H9 (cell line): ENCODE data around the gene RAD18. TPM values are rescaled to one million over a fixed set of nuclear protein-coding genes. Genes with fewer than 3 reads are reported as not detected.

Source experiments
- DNase-seq: peaks from one replicate; pipeline ENCODE4 v3.0.0-alpha.2; 2017
- H2AFZ ChIP-seq: one replicate; pipeline ENCODE4 v1.6.1; 2013; ENCODE audit warnings: mild to moderate bottlenecking, low read length, control low read depth, moderate library complexity
- H2AK5ac ChIP-seq: 2 replicates; pipeline ENCODE4 v1.6.1; 2013; ENCODE audit warnings: low read length, control low read depth, mixed read lengths; ENCODE audit not compliant: insufficient read length
- H2BK120ac ChIP-seq: one replicate; pipeline ENCODE4 v1.6.1; 2013; ENCODE audit warnings: low read depth, mild to moderate bottlenecking, low read length, control low read depth, inconsistent platforms; ENCODE audit not compliant: poor library complexity, severe bottlenecking
- H2BK12ac ChIP-seq: 2 replicates; pipeline ENCODE4 v1.6.1; 2013; ENCODE audit warnings: low read length, control low read depth, mixed read lengths, low read depth; ENCODE audit not compliant: insufficient read length
- H2BK15ac ChIP-seq: 2 replicates; pipeline ENCODE4 v1.6.1; 2013; ENCODE audit warnings: low read depth, low read length, control low read depth
- H2BK20ac ChIP-seq: one replicate; pipeline ENCODE4 v1.6.1; 2013; ENCODE audit warnings: low read depth, mild to moderate bottlenecking, low read length, control low read depth, inconsistent platforms; ENCODE audit not compliant: poor library complexity, severe bottlenecking
- H2BK5ac ChIP-seq: 2 replicates; pipeline ENCODE4 v1.6.1; 2013; ENCODE audit warnings: low read length, control low read depth, mixed read lengths; ENCODE audit not compliant: insufficient read length
- H3K14ac ChIP-seq: 2 replicates; pipeline ENCODE4 v1.6.1; 2013; ENCODE audit warnings: low read length, control low read depth; ENCODE audit not compliant: insufficient read depth
- H3K18ac ChIP-seq: 2 replicates; pipeline ENCODE4 v1.6.1; 2013; ENCODE audit warnings: low read depth, mild to moderate bottlenecking, mixed read lengths, low read length, control low read depth; ENCODE audit not compliant: insufficient read length
- H3K23ac ChIP-seq: 2 replicates; pipeline ENCODE4 v1.6.1; 2013; ENCODE audit warnings: low read length, control low read depth, mixed read lengths, low read depth; ENCODE audit not compliant: insufficient read length
- H3K23me2 ChIP-seq: 2 replicates; pipeline ENCODE4 v1.6.1; 2013; ENCODE audit warnings: low read depth, mild to moderate bottlenecking, mixed read lengths, low read length, control low read depth; ENCODE audit not compliant: insufficient read length, poor library complexity, severe bottlenecking
- H3K27ac ChIP-seq: 2 replicates; pipeline ENCODE4 v1.5.1; 2013; ENCODE audit warnings: low read length, control low read depth, mixed read lengths, low read depth; ENCODE audit not compliant: insufficient read length
- H3K27me3 ChIP-seq: 2 replicates; pipeline ENCODE4 v1.6.1; 2013; ENCODE audit warnings: low read length, control low read depth, inconsistent platforms; ENCODE audit not compliant: insufficient read depth
- H3K4ac ChIP-seq: 2 replicates; pipeline ENCODE4 v1.6.1; 2013; ENCODE audit warnings: low read depth, mild to moderate bottlenecking, control low read depth, inconsistent platforms, low read length, moderate library complexity
- H3K4me1 ChIP-seq: 2 replicates; pipeline ENCODE4 v1.6.1; 2013; ENCODE audit warnings: low read length, control low read depth, inconsistent platforms; ENCODE audit not compliant: insufficient read depth
- H3K4me2 ChIP-seq: 2 replicates; pipeline ENCODE4 v1.6.1; 2013; ENCODE audit warnings: low read length, control low read depth, mixed read lengths; ENCODE audit not compliant: insufficient read length, insufficient read depth
- H3K56ac ChIP-seq: 2 replicates; pipeline ENCODE4 v1.6.1; 2013; ENCODE audit warnings: low read depth, mild to moderate bottlenecking, mixed read lengths, low read length, control low read depth; ENCODE audit not compliant: insufficient read length
- H3K79me1 ChIP-seq: 2 replicates; pipeline ENCODE4 v1.6.1; 2013; ENCODE audit warnings: low read depth, mild to moderate bottlenecking, moderate library complexity, low read length, control low read depth, inconsistent platforms; ENCODE audit not compliant: insufficient read depth, poor library complexity, severe bottlenecking
- H3K79me2 ChIP-seq: 2 replicates; pipeline ENCODE4 v1.6.1; 2013; ENCODE audit warnings: low read length, control low read depth, inconsistent platforms; ENCODE audit not compliant: insufficient read depth
- H3K9ac ChIP-seq: 2 replicates; pipeline ENCODE4 v1.6.1; 2013; ENCODE audit warnings: low read length, control low read depth, mixed read lengths; ENCODE audit not compliant: insufficient read length; ENCODE audit errors: extremely low read depth
- H3K9me3 ChIP-seq: one replicate; pipeline ENCODE4 v1.6.1; 2013; ENCODE audit warnings: low read depth, low read length, inconsistent platforms; ENCODE audit not compliant: control insufficient read depth
- H3T11ph ChIP-seq: one replicate; pipeline ENCODE4 v1.6.1; 2013; ENCODE audit warnings: mild to moderate bottlenecking, low read length, control low read depth, inconsistent platforms
- H4K20me1 ChIP-seq: one replicate; pipeline ENCODE4 v1.6.1; 2013; ENCODE audit not compliant: control insufficient read depth, insufficient read length, insufficient read depth
- H4K5ac ChIP-seq: 2 replicates; pipeline ENCODE4 v1.6.1; 2013; ENCODE audit warnings: low read depth, mild to moderate bottlenecking, mixed read lengths, low read length, control low read depth; ENCODE audit not compliant: insufficient read length
- H4K8ac ChIP-seq: replicated peaks from 2 replicates; pipeline ENCODE4 v1.6.1; 2013; ENCODE audit warnings: low read length, control low read depth, mixed read lengths, low read depth; ENCODE audit not compliant: insufficient read length
- H4K91ac ChIP-seq: 2 replicates; pipeline ENCODE4 v1.6.1; 2013; ENCODE audit warnings: low read depth, mild to moderate bottlenecking, moderate library complexity, mixed read lengths, low read length, control low read depth; ENCODE audit not compliant: insufficient read length
- H3K27ac Mint-ChIP-seq, 3 experiments: 2 replicates in 2 of 3; 3 replicates in 1 of 3; pipeline ENCODE4 v1.8.0; 2020 to 2021; ENCODE audit warnings: mixed read lengths in 3 of 3, mild to moderate bottlenecking in 1 of 3, moderate library complexity in 1 of 3
- H3K27me3 Mint-ChIP-seq: 2 replicates; pipeline ENCODE4 v1.8.0; 2021; ENCODE audit warnings: low read depth, mild to moderate bottlenecking, moderate library complexity, mixed read lengths
- H3K36me3 Mint-ChIP-seq, 3 experiments: 2 replicates in 2 of 3; 3 replicates in 1 of 3; pipeline ENCODE4 v1.8.0; 2020 to 2021; ENCODE audit warnings: low read depth in 3 of 3, mixed read lengths in 3 of 3; ENCODE audit not compliant: insufficient read depth in 1 of 3
- H3K4me1 Mint-ChIP-seq, 2 experiments: 2 replicates each; pipeline ENCODE4 v1.8.0; 2020; ENCODE audit warnings: mixed read lengths in 2 of 2
- H3K4me3 Mint-ChIP-seq, 2 experiments: 2 replicates in 1 of 2; 3 replicates in 1 of 2; pipeline ENCODE4 v1.8.0; 2020 to 2021; ENCODE audit warnings: mild to moderate bottlenecking in 2 of 2, mixed read lengths in 2 of 2, moderate library complexity in 1 of 2
- H3K9me3 Mint-ChIP-seq, 2 experiments: 2 replicates in 1 of 2; 3 replicates in 1 of 2; pipeline ENCODE4 v1.8.0; 2020; ENCODE audit warnings: mild to moderate bottlenecking in 2 of 2, mixed read lengths in 2 of 2, moderate library complexity in 1 of 2
- WGBS: extraction: QIAGEN DNeasy Blood & Tissue Kit; methylation state at CpG from one replicate; pipeline ENCODE4 v1.1.7; 2013; ENCODE audit warnings: missing lambda C conversion rate, low lambda C conversion rate, mixed read lengths; ENCODE audit not compliant: insufficient read length; ENCODE audit errors: extremely low coverage; 5-methylcytosine and 5-hydroxymethylcytosine counted together
- total RNA-seq: library from RNA; stranded (reverse); gene quantifications from 2 replicates; pipeline ENCODE4 v1.2.1, GENCODE V29; 2021
- TF ChIP-seq, protein P1 (sequence below): fragments of 200-600 bp; sonication (generic); conservative IDR thresholded peaks from 3 replicates; pipeline ENCODE4 v1.8.0; 2021; ENCODE audit warnings: antibody characterized with exemption, mild to moderate bottlenecking

The RAD18 gene
- total RNA-seq, 1 experiment from 2014 or later = 27.8 TPM

GRCh38 chr3:8954938-8955763 lies 8.1 kb downstream of the RAD18 start:
- Histone ChIP-seq H3K79me2 (no peaks in the 10 kb centered on the region), H2BK12ac (no peak overlapping the region), H3K23me2 (no peaks in the 10 kb centered on the region), H2AFZ (no peak overlapping the region), H2BK20ac (no peak overlapping the region), H3K9me3 (no peaks in the 10 kb centered on the region), H3K4me1 (no peaks in the 10 kb centered on the region), H2BK15ac (no peak overlapping the region), H3K56ac (no peak overlapping the region), H2BK5ac (no peak overlapping the region), H4K20me1 (no peaks in the 10 kb centered on the region), H3K18ac (no peak overlapping the region), H4K91ac (no peak overlapping the region), H3K79me1 (no peaks in the 10 kb centered on the region), H2AK5ac (no peak overlapping the region), H3K27ac (no peak overlapping the region), H2BK120ac (no peak overlapping the region), H3T11ph (no peak overlapping the region), H4K5ac (no peak overlapping the region), H3K4ac (no peak overlapping the region), H3K23ac (no peak overlapping the region), H3K4me2 (no peak overlapping the region), H4K8ac (no peak overlapping the region), H3K14ac (no peak overlapping the region), H3K9ac (no peak overlapping the region), H3K27me3 (no peaks in the 10 kb centered on the region)
- no peak for DNase-seq
- no peaks in the 10 kb centered on the region for H3K27me3 Mint-ChIP-seq
- no peaks in the 10 kb centered on the region for H3K9me3 Mint-ChIP-seq
- H3K27ac Mint-ChIP-seq = peak overlapping the region in 1 of 3 experiments; percentile 37; a peak in 3 of 7 replicates
- H3K4me3 Mint-ChIP-seq = no peak overlapping the region
- TF ChIP-seq, protein P1, sequence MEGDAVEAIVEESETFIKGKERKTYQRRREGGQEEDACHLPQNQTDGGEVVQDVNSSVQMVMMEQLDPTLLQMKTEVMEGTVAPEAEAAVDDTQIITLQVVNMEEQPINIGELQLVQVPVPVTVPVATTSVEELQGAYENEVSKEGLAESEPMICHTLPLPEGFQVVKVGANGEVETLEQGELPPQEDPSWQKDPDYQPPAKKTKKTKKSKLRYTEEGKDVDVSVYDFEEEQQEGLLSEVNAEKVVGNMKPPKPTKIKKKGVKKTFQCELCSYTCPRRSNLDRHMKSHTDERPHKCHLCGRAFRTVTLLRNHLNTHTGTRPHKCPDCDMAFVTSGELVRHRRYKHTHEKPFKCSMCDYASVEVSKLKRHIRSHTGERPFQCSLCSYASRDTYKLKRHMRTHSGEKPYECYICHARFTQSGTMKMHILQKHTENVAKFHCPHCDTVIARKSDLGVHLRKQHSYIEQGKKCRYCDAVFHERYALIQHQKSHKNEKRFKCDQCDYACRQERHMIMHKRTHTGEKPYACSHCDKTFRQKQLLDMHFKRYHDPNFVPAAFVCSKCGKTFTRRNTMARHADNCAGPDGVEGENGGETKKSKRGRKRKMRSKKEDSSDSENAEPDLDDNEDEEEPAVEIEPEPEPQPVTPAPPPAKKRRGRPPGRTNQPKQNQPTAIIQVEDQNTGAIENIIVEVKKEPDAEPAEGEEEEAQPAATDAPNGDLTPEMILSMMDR = no peak; the same call in 2 of the 3 replicates
- peaks cover 0 to 32% (median 18%) of the 10 kb centered on the region in 3 experiments; a peak in 5 of 7 replicates for H3K36me3 Mint-ChIP-seq
- H3K4me1 Mint-ChIP-seq = peaks cover 11 to 17% of the 10 kb centered on the region in 2 experiments
- no CpG with 5 or more reads among the region's 4 CpGs for WGBS
